H1 (cell line): Measurements from ENCODE around the gene CRTC1. TPM values are rescaled to one million over a fixed set of nuclear protein-coding genes. Genes with fewer than 3 reads are reported as not detected.

Experiments used
- CHD2 ChIP-seq: IDR thresholded peaks from 2 replicates; pipeline ENCODE4 v1.6.1; 2012; ENCODE audit warnings: low read length, improper control_type of control experiment
- GTF2F1 ChIP-seq: IDR thresholded peaks from 2 replicates; pipeline ENCODE4 v1.6.1; 2012; ENCODE audit warnings: low read depth, low read length, improper control_type of control experiment, borderline replicate concordance
- NRF1 ChIP-seq: IDR thresholded peaks from 2 replicates; pipeline ENCODE4 v1.6.1; 2011; ENCODE audit warnings: mild to moderate bottlenecking, low read depth, low read length, improper control_type of control experiment
- polyA plus RNA-seq, 7 experiments: library from polyadenylated mRNA; depleted of rRNA in 3 of 7; stranded (reverse) in 5 of 7; unstranded in 2 of 7; fragments of >200 nt in 5 of 7; fragments of 200-250 nt in 2 of 7; gene quantifications; 1 replicate in 5 of 7; 2 replicates in 1 of 7; 4 replicates in 1 of 7; pipeline versions ENCODE4 v1.2.1 to v1.2.3, GENCODE V29; 2011 to 2013; ENCODE audit warnings: missing spikeins in 2 of 7, mixed read lengths in 2 of 7
- total RNA-seq: library from RNA; stranded (reverse); fragmentation: NEBNext Ultra II Directional; extraction: Animal tissue kit (Norgen Biotek cat#: 25700); gene quantifications from 2 replicates; pipeline ENCODE4 v1.2.1, GENCODE V29; 2021

CRTC1 gene
- total and polyA plus RNA-seq, 2 of the 8 experiments (the other 6 are each of a cell fraction or from before 2014, with no cell fraction given) = 2.9 to 8.5 TPM

DNA sequence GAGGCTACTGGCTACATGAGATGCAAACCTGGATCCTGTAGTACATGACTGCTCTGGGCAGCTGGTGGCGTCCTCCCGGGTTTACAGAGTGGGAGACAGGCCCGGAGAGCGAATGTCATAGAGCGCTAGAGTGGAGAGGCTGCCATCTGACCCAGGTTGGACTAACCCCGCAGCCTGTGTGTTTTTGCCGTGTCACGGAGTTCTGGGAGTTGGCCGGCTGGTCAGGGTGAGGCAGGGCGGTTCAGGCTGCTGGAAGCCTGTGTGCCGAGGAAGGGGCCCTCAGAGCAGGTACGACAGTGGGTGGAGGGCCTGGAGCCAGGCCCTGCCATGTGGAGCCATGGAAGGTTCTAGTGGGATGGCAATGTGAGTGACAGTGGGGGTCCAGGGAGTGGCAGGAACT is 12.5 kb downstream of the CRTC1 start (continued):
- no peak for TF ChIP-seq GTF2F1
- no peak for TF ChIP-seq NRF1
- no peak for TF ChIP-seq CHD2
